Nephron progenitor cell (in vitro differentiated cells): ENCODE results near the gene TNNT3.
"Not testable (repeated sequence)": the region's sequence is repeated elsewhere in the genome, so short reads cannot be mapped to it uniquely, and the experiment has no call there.

Experiments used
- DNase-seq: peaks from one replicate; pipeline ENCODE4 v3.0.0; 2021
- H3K27ac Mint-ChIP-seq: 2 replicates; pipeline ENCODE4 v1.8.0; 2021; ENCODE audit warnings: mild to moderate bottlenecking, moderate library complexity, mixed read lengths
- H3K27me3 Mint-ChIP-seq: 2 replicates; pipeline ENCODE4 v1.8.0; 2021; ENCODE audit warnings: mild to moderate bottlenecking, low read depth, mixed read lengths; ENCODE audit not compliant: poor library complexity
- H3K36me3 Mint-ChIP-seq: 2 replicates; pipeline ENCODE4 v1.8.0; 2021; ENCODE audit warnings: low read depth, mixed read lengths
- H3K4me1 Mint-ChIP-seq: 2 replicates; pipeline ENCODE4 v1.8.0; 2021; ENCODE audit warnings: mixed read lengths
- H3K4me3 Mint-ChIP-seq: 2 replicates; pipeline ENCODE4 v1.8.0; 2021; ENCODE audit warnings: mild to moderate bottlenecking, moderate library complexity, mixed read lengths
- H3K9me3 Mint-ChIP-seq: 2 replicates; pipeline ENCODE4 v1.8.0; 2021; ENCODE audit warnings: mild to moderate bottlenecking, moderate library complexity, mixed read lengths
- CTCF ChIP-seq: fragments of 200-600 bp; sonication (generic); IDR thresholded peaks from 2 replicates; pipeline ENCODE4 v1.5.0; 2021; ENCODE audit warnings: antibody characterized with exemption

The TNNT3 gene

GRCh38 chr11:1939006-1939625 lies 19.6 kb downstream of the TNNT3 start:
- Mint-ChIP-seq H3K27ac (peak overlapping the region; percentile 94), H3K27me3 (peaks cover 3% of the 10 kb centered on the region), H3K36me3 (no peaks in the 10 kb centered on the region), H3K9me3 (no peaks in the 10 kb centered on the region), H3K4me1 (peaks cover 53% of the 10 kb centered on the region), H3K4me3 (no peak overlapping the region)
- DNase-seq = peak; percentile 43
- TF ChIP-seq CTCF = no peak

- H3K27me3 Mint-ChIP-seq, H3K36me3 Mint-ChIP-seq, H3K9me3 Mint-ChIP-seq: not testable (repeated sequence)
- DNase-seq = peak; percentile 4
- Mint-ChIP-seq H3K27ac (peak overlapping the region; percentile 99), H3K4me1 (peaks cover 54% of the 10 kb centered on the region), H3K4me3 (peak overlapping the region; percentile 44)
Observed at GRCh38 chr11:1939788-1940187, 20.3 kb downstream of the TNNT3 start.

- peaks cover 53% of the 10 kb centered on the region for H3K4me1 Mint-ChIP-seq
- TF ChIP-seq CTCF = no peak
- H3K36me3 Mint-ChIP-seq = no peaks in the 10 kb centered on the region
- H3K4me3 Mint-ChIP-seq = no peak overlapping the region
- no peaks in the 10 kb centered on the region for H3K9me3 Mint-ChIP-seq
- peak; percentile 2 for DNase-seq
- peak overlapping the region; percentile 16 for H3K27ac Mint-ChIP-seq
- H3K27me3 Mint-ChIP-seq = peaks cover 3% of the 10 kb centered on the region
Observed at GRCh38 chr11:1942558-1943260, 23.2 kb downstream of the TNNT3 start.

- H3K27ac Mint-ChIP-seq = peak overlapping the region; percentile 51
- no peak for TF ChIP-seq CTCF
- H3K27me3 Mint-ChIP-seq = peaks cover 3% of the 10 kb centered on the region
- no peaks in the 10 kb centered on the region for H3K36me3 Mint-ChIP-seq
- no peaks in the 10 kb centered on the region for H3K9me3 Mint-ChIP-seq
- DNase-seq = peak; percentile 5
- peaks cover 48% of the 10 kb centered on the region for H3K4me1 Mint-ChIP-seq
- no peak overlapping the region for H3K4me3 Mint-ChIP-seq
Observed at GRCh38 chr11:1943576-1943975, 24.1 kb downstream of the TNNT3 start.

- Mint-ChIP-seq H3K9me3 (no peaks in the 10 kb centered on the region), H3K27me3 (peaks cover 3% of the 10 kb centered on the region), H3K36me3 (no peaks in the 10 kb centered on the region), H3K4me3 (no peak overlapping the region), H3K27ac (no peak overlapping the region), H3K4me1 (peaks cover 45% of the 10 kb centered on the region)
- peak; percentile 1 for DNase-seq
- TF ChIP-seq CTCF = no peak
Observed at GRCh38 chr11:1943977-1944376, 24.5 kb downstream of the TNNT3 start.

GRCh38 chr11:1946812-1947484 lies 27.4 kb downstream of the TNNT3 start, which contains the start of gene MRPL23:
MRPL23 (plus strand) TSS chr11:1947332; CDS start chr11:1947363, 31 bp downstream.
- no peak within 1 kb of the TSS for H3K4me3 Mint-ChIP-seq
- peaks cover 20% of the 10 kb centered on the region for H3K4me1 Mint-ChIP-seq
- no peak within 1 kb of the TSS for H3K27ac Mint-ChIP-seq

More at GRCh38 chr11:1946812-1947484, 27.4 kb downstream of the TNNT3 start, which contains the start of gene MRPL23:
- Mint-ChIP-seq H3K36me3 (no peaks in the 10 kb centered on the region), H3K9me3 (no peaks in the 10 kb centered on the region), H3K27me3 (no peaks in the 10 kb centered on the region)
- DNase-seq = no peak
- TF ChIP-seq CTCF = no peak
